ENCODE measurements around the gene NUDT3.
"Not testable (repeated sequence)": the region's sequence is repeated elsewhere in the genome, so short reads cannot be mapped to it uniquely, and the experiment has no call there.

Gene NUDT3

GRCh38 chr6:34249469-34250261 lies 142.8 kb downstream of the NUDT3 start:
- H3K4me3 ChIP-seq (replicated peaks in 1 of 2; ENCODE audit: low read depth in 2 of 2, low read length in 2 of 2) = peak overlapping the region; percentile 61 to 72
- TF ChIP-seq, protein P1, sequence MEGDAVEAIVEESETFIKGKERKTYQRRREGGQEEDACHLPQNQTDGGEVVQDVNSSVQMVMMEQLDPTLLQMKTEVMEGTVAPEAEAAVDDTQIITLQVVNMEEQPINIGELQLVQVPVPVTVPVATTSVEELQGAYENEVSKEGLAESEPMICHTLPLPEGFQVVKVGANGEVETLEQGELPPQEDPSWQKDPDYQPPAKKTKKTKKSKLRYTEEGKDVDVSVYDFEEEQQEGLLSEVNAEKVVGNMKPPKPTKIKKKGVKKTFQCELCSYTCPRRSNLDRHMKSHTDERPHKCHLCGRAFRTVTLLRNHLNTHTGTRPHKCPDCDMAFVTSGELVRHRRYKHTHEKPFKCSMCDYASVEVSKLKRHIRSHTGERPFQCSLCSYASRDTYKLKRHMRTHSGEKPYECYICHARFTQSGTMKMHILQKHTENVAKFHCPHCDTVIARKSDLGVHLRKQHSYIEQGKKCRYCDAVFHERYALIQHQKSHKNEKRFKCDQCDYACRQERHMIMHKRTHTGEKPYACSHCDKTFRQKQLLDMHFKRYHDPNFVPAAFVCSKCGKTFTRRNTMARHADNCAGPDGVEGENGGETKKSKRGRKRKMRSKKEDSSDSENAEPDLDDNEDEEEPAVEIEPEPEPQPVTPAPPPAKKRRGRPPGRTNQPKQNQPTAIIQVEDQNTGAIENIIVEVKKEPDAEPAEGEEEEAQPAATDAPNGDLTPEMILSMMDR (IDR thresholded peaks at IDR 0.05; ENCODE audit: low read depth, low read length) = no peak
- no peak for DNase-seq (ENCODE audit: low read depth in 2 of 2)

GRCh38 chr6:34248727-34249468 lies 143.6 kb downstream of the NUDT3 start, which contains the start of gene SMIM29:
SMIM29 (minus strand) TSS chr6:34249006; CDS start chr6:34247791, 1,215 bp downstream.
- peak; percentile 95 to 96 for DNase-seq (ENCODE audit: low read depth in 2 of 2)
- peak within 1 kb of the TSS; percentile 84 to 96 for H3K4me3 ChIP-seq (replicated peaks in 1 of 2; ENCODE audit: low read depth in 2 of 2, low read length in 2 of 2)
- TF ChIP-seq, protein P1 (IDR thresholded peaks at IDR 0.05; ENCODE audit: low read depth, low read length) = peak; percentile 51

DNA sequence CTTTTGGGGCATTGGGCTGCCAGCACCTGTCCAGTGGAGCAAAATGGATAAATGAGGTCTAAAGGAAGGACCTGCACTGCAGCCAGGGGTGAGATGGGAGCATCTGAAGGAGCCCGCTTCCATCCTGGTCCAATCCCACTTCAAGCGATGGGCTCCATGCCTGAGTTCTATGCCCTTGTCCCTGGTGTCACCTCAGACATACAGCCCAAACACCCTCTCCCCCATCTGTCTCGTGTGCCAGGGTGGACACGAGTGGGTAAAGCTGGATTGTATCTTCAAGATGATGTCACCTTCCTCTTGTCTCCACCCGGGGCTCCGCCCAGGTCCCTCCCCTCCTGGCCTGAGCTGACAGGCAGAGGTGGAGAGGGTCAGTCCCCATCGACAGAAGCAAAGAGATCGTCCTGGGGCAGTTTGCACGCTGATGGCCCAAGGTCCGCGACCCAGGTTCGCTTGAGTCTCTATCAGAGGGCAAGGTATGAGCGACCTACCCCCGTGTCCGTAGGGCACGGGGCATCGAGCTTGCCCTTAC lies 144.2 kb downstream of the NUDT3 start:
- H3K4me3 ChIP-seq (replicated peaks in 1 of 2; ENCODE audit: low read depth in 2 of 2, low read length in 2 of 2) = peak overlapping the region; percentile 84 to 96
- TF ChIP-seq, protein P1 (IDR thresholded peaks at IDR 0.05; ENCODE audit: low read depth, low read length) = no peak
- DNase-seq (ENCODE audit: low read depth in 2 of 2) = peak in 1 of 2 donors; percentile 53

DNA sequence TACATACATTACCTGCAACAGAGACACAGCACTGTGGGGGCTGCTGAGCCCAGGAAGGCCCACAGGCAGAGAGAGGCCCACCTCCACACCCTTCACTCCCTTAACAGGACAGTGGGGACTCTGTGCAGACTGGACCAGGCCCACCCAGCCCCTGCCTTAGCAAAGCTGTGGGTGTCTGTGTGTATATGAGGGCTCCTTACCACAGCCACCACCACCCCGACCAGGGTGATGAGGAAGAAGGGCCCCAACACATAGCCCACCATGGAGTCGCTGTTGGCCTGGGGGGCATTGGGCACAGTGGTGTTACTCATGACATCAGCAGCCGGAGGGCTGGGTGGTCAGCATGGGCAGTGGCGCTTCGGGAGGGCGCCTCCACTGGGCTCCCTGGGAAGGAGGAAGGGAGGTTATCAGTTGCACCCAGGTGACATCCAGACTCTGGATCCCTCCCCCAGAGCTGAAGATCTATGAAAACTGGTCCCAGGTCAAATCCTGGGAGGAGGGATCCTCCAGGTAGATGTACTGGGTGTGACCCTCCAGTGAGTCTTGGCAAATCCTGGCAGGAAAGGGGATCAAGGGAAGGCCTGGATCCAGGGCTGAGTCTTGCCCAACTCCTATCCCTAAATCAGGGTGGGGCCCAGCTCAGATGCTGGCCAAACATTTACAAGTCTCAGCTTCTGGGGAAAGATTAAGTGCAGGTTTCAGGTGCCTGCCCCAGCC lies 144.8 kb downstream of the NUDT3 start:
- H3K4me3 ChIP-seq (replicated peaks in 1 of 2; ENCODE audit: low read depth in 2 of 2, low read length in 2 of 2) = peak overlapping the region; percentile 84 to 96
- TF ChIP-seq, protein P1 (IDR thresholded peaks at IDR 0.05; ENCODE audit: low read depth, low read length) = no peak
- DNase-seq (ENCODE audit: low read depth in 2 of 2) = no peak

DNA sequence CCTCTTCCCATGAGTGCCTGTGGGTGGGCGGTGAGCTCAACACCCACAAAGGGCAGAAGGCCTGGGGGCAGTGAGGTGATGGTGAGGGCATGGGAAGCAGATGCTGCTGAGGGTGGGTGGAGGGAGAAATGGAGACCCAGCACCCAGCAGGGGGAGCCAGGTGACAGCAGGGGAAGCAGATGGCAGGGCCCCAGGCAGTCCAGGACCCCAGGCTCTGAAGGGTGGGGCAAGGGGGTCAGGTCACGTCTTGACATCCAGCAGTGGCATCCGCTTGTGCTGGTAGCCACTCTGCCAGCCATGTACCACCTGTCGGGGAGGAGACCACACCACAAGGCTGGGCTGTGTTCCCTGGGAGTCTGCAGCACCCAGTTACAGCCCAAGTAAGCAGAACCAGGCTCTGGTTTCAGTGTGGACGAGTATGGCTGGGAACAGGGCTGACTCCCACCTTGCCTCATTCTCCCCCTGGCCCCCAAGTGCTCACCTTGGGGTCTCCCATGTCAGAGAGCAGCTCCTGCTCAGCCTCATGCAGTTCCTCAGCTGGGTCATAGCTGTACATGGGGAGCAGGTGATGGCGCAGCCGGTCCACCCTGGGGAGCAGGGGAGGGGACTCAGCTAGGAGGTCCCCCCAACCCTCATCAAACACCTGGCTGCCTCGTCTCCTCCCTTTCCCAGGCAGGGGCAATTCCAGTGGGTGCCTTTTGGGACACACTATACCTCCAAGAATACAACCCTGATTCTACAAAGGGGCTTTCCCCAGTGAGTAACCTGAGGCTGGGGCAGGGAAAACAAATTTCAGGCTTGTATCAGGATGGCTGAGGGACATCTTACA lies 145.7 kb downstream of the NUDT3 start:
- H3K4me3 ChIP-seq (replicated peaks in 1 of 2; ENCODE audit: low read depth in 2 of 2, low read length in 2 of 2) = no peak overlapping the region
- TF ChIP-seq, protein P1 (IDR thresholded peaks at IDR 0.05; ENCODE audit: low read depth, low read length) = peak; percentile 50
- peak; percentile 35 to 37 for DNase-seq (ENCODE audit: low read depth in 2 of 2)

DNA sequence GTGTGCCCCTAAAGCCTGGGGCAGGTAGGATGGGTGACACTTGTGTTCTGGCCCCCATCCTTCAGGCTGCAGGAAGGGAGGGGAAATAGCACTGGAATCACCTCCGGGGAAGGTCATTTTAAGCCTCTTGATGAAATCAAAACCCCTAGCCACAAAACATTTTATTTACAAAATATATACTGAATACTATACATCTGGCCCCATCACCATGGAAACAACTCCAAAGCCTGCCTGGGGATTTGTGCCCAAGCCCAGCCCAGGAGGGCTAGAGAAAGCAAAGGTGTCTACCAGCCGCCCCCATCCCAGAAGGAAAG lies 146.3 kb downstream of the NUDT3 start:
- no peak for DNase-seq (ENCODE audit: low read depth in 2 of 2)
- TF ChIP-seq, protein P1 (IDR thresholded peaks at IDR 0.05; ENCODE audit: low read depth, low read length) = no peak
- H3K4me3 ChIP-seq (replicated peaks in 1 of 2; ENCODE audit: low read depth in 2 of 2, low read length in 2 of 2) = no peak overlapping the region

DNA sequence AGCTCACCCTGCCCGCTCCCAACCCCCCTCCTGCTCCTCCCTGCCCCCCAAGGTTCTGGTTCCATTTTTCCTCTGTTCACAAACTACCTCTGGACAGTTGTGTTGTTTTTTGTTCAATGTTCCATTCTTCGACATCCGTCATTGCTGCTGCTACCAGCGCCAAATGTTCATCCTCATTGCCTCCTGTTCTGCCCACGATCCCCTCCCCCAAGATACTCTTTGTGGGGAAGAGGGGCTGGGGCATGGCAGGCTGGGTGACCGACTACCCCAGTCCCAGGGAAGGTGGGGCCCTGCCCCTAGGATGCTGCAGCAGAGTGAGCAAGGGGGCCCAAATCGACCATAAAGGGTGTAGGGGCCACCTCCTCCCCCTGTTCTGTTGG lies 146.7 kb downstream of the NUDT3 start:
- DNase-seq (ENCODE audit: low read depth in 2 of 2) = not testable (repeated sequence)

GRCh38 chr6:34245032-34245760 lies 147.3 kb downstream of the NUDT3 start:
- not testable (repeated sequence) for DNase-seq (ENCODE audit: low read depth in 2 of 2); H3K4me3 ChIP-seq (replicated peaks in 1 of 2; ENCODE audit: low read depth in 2 of 2, low read length in 2 of 2)

More for the DNA sequence above, 146.7 kb downstream of the NUDT3 start:
- H3K4me3 ChIP-seq (replicated peaks in 1 of 2; ENCODE audit: low read depth in 2 of 2, low read length in 2 of 2) = not testable (repeated sequence)
